ENCODE results near the gene NPAS3. TPM values are rescaled to one million over a fixed set of nuclear protein-coding genes. Genes with fewer than 3 reads are reported as not detected.

Gene NPAS3
- total RNA-seq, 1 experiment from 2014 or later, result not detected

GRCh38 chr14:33660248-33660647, 721.6 kb downstream of the NPAS3 start:
- intact Hi-C loops (cut with micrococcal nuclease), result no loop called here
- RAD21 ChIA-PET (ENCODE audit: low non-redundant PET in 1 of 2, low total read pairs in 2 of 2, uncharacterized antibody in 2 of 2, unreplicated experiment in 2 of 2), result no interaction called here
- POLR2A ChIA-PET, result no interaction called here
- H3K9me3 ChIP-seq (ENCODE audit: control insufficient read depth in 1 of 2, insufficient read depth in 1 of 2, low read depth in 1 of 2, low read length in 2 of 2), result no peaks in the 10 kb centered on the region
- H3K4me1 ChIP-seq (ENCODE audit: control insufficient read depth in 1 of 2, insufficient read depth in 2 of 2, low read length in 2 of 2), result no peaks in the 10 kb centered on the region
- no TSS peak for BruUV-seq (replicated peaks)
- H3K9ac ChIP-seq (ENCODE audit: low read length), result no peak overlapping the region
- H3K9me2 ChIP-seq (ENCODE audit: insufficient read depth), result no peaks in the 10 kb centered on the region
- no peak overlapping the region for H3K4me3 ChIP-seq (replicated peaks in 1 of 2; ENCODE audit: low read depth in 1 of 2, low read length in 2 of 2)
- H3K27me3 ChIP-seq (ENCODE audit: insufficient read depth, low read length), result peaks cover 4% of the 10 kb centered on the region; the same call in 1 of the 2 replicates
- no peak overlapping the region for H3K27ac ChIP-seq (ENCODE audit: low read depth, low read length)
- no peaks in the 10 kb centered on the region; the same call in 1 of the 2 replicates for H4K20me1 ChIP-seq (ENCODE audit: insufficient read depth)
- DNase-seq (ENCODE audit: low read depth, low spot score) (no peak), ATAC-seq (no peak)
- H3K79me2 ChIP-seq (ENCODE audit: insufficient read depth, low read length), result no peaks in the 10 kb centered on the region
- TF ChIP-seq SIN3A (IDR thresholded peaks at IDR 0.05; ENCODE audit: low read depth) (no peak), YY1 (IDR thresholded peaks at IDR 0.05; ENCODE audit: extremely low read depth, insufficient replicate concordance, low read depth, low read length) (no peak), CBX3 (IDR thresholded peaks at IDR 0.05; ENCODE audit: low read depth) (no peak), ZBTB33 (IDR thresholded peaks at IDR 0.05; ENCODE audit: extremely low read depth, insufficient replicate concordance, low read length) (no peak), SP1 (IDR thresholded peaks at IDR 0.05; ENCODE audit: low read depth) (no peak), EZH2 (IDR thresholded peaks at IDR 0.05) (no peak), EZH2phosphoT487 (IDR thresholded peaks at IDR 0.05; ENCODE audit: borderline replicate concordance) (no peak), ZFX (IDR thresholded peaks at IDR 0.05) (no peak), FOSL1 (IDR thresholded peaks at IDR 0.05; ENCODE audit: low read depth) (no peak), MAX (IDR thresholded peaks at IDR 0.05) (no peak), TCF7L2 (IDR thresholded peaks at IDR 0.05; ENCODE audit: borderline replicate concordance, extremely low read depth, insufficient read depth, insufficient read length) (no peak), SRF (IDR thresholded peaks at IDR 0.05; ENCODE audit: low read depth) (no peak), ELF1 (IDR thresholded peaks at IDR 0.05; ENCODE audit: borderline replicate concordance, low read depth) (no peak), ATF3 (IDR thresholded peaks at IDR 0.05) (no peak), POLR2AphosphoS5 (IDR thresholded peaks at IDR 0.05; ENCODE audit: low read depth, low read length) (no peak), ZNF274 (IDR thresholded peaks at IDR 0.05; ENCODE audit: low read depth, low read length) (no peak), CEBPB (IDR thresholded peaks at IDR 0.05; ENCODE audit: low read depth) (no peak), RAD21 (IDR thresholded peaks at IDR 0.05; ENCODE audit: low read depth) (no peak), EGR1 (IDR thresholded peaks at IDR 0.05; ENCODE audit: low read depth) (no peak)
- no peaks in the 10 kb centered on the region for H3K36me3 ChIP-seq (ENCODE audit: control insufficient read depth in 1 of 2, insufficient read depth in 2 of 2, low read length in 2 of 2)
- no peak overlapping the region for H2AFZ ChIP-seq (ENCODE audit: low read depth, low read length, poor library complexity, severe bottlenecking)
- H3K4me2 ChIP-seq (ENCODE audit: low read length), result no peak overlapping the region
- CTCF ChIA-PET, result no interaction called here
